Keratinocyte (primary cell): ENCODE results near the gene DSG2. TPM values are rescaled to one million over a fixed set of nuclear protein-coding genes. Genes with fewer than 3 reads are reported as not detected.

ENCODE experiments used
- DNase-seq: peaks from one replicate; pipeline ENCODE4 v3.0.0-alpha.2; 2011; ENCODE audit warnings: low read depth, missing footprints, low spot score
- FAIRE-seq: peaks from 2 replicates; lab custom pipeline; 2011; peaks lifted over from hg19 to GRCh38; lab: Jason Lieb, UNC
- H2AFZ ChIP-seq: 2 replicates; pipeline ENCODE4 v1.6.0; 2012; ENCODE audit warnings: low read length, control low read depth, inconsistent platforms; ENCODE audit not compliant: control insufficient read depth
- H3K27ac ChIP-seq: 2 replicates; pipeline ENCODE4 v1.5.1; 2011; ENCODE audit warnings: low read length; ENCODE audit not compliant: control insufficient read depth, insufficient read depth
- H3K27me3 ChIP-seq: 3 replicates; pipeline ENCODE4 v1.6.0; 2011; ENCODE audit warnings: low read length; ENCODE audit not compliant: control insufficient read depth, insufficient read depth; ENCODE audit errors: extremely low read depth
- H3K36me3 ChIP-seq, 2 experiments: 2 replicates in 1 of 2; 3 replicates in 1 of 2; pipeline ENCODE4 v1.5.1; 2011; ENCODE audit warnings: low read length in 2 of 2, mild to moderate bottlenecking in 1 of 2; ENCODE audit not compliant: control insufficient read depth in 2 of 2, insufficient read depth in 2 of 2; ENCODE audit errors: extremely low read depth in 1 of 2
- H3K4me1 ChIP-seq: 3 replicates; pipeline ENCODE4 v1.5.1; 2011; ENCODE audit warnings: low read length; ENCODE audit not compliant: control insufficient read depth, insufficient read depth; ENCODE audit errors: extremely low read depth
- H3K4me2 ChIP-seq: 3 replicates; pipeline ENCODE4 v1.6.0; 2011; ENCODE audit warnings: low read depth, low read length; ENCODE audit not compliant: control insufficient read depth, insufficient read depth; ENCODE audit errors: extremely low read depth
- H3K4me3 ChIP-seq, 3 experiments: fragments of 200-600 bp in 1 of 3; sonication (generic) in 1 of 3; 2 replicates in 2 of 3; 3 replicates in 1 of 3; pipeline ENCODE4 v1.5.1; 2011 to 2016; ENCODE audit warnings: low read length in 3 of 3, mild to moderate bottlenecking in 3 of 3, control low read depth in 2 of 3, inconsistent platforms in 1 of 3, low read depth in 1 of 3, mixed read lengths in 1 of 3, mixed run types in 1 of 3, moderate library complexity in 1 of 3; ENCODE audit not compliant: control insufficient read depth in 2 of 3, insufficient read depth in 2 of 3; ENCODE audit errors: extremely low read depth in 1 of 3
- H3K79me2 ChIP-seq: 2 replicates; pipeline ENCODE4 v1.6.0; 2012; ENCODE audit warnings: low read length; ENCODE audit not compliant: control insufficient read depth, insufficient read depth
- H3K9ac ChIP-seq: 3 replicates; pipeline ENCODE4 v1.6.0; 2011; ENCODE audit warnings: low read length; ENCODE audit not compliant: control insufficient read depth, insufficient read depth; ENCODE audit errors: extremely low read depth
- H3K9me1 ChIP-seq: 3 replicates; pipeline ENCODE4 v1.6.0; 2011; ENCODE audit warnings: low read length; ENCODE audit not compliant: control insufficient read depth, insufficient read depth; ENCODE audit errors: extremely low read depth
- H3K9me3 ChIP-seq: 2 replicates; pipeline ENCODE4 v1.5.1; 2012; ENCODE audit warnings: low read depth, low read length; ENCODE audit not compliant: control insufficient read depth
- H4K20me1 ChIP-seq: 3 replicates; pipeline ENCODE4 v1.6.0; 2011; ENCODE audit warnings: low read length; ENCODE audit not compliant: control insufficient read depth, insufficient read depth; ENCODE audit errors: extremely low read depth
- CTCF ChIP-seq, 3 experiments: IDR thresholded peaks in 1 of 3; conservative IDR thresholded peaks in 1 of 3; optimal IDR thresholded peaks in 1 of 3; 2 replicates in 2 of 3; 3 replicates in 1 of 3; pipeline versions ENCODE3 to v1.5.1; 2011; ENCODE audit warnings: low read length in 3 of 3, mild to moderate bottlenecking in 3 of 3, moderate library complexity in 2 of 3, control low read depth in 1 of 3, inconsistent platforms in 1 of 3; ENCODE audit not compliant: insufficient read depth in 2 of 3; ENCODE audit errors: extremely low read depth in 1 of 3
- EZH2 ChIP-seq: IDR thresholded peaks from one replicate; pipeline ENCODE4 v1.6.1; 2012; ENCODE audit warnings: inconsistent platforms, mild to moderate bottlenecking, low read length, moderate library complexity
- dilution Hi-C: fragments of 300-500 bp; cut with MboI; formaldehyde crosslinking; loops from one replicate; pipeline ENCODE4 v1.7.0; 2020; ENCODE audit warnings: low sequenced_read_pairs; ENCODE audit not compliant: extremely low pct_ligation_motif_present
- polyA plus RNA-seq, 5 experiments: library from polyadenylated mRNA; depleted of rRNA in 3 of 5; stranded (reverse) in 3 of 5; stranded (forward) in 1 of 5; unstranded in 1 of 5; fragments of >200 nt; gene quantifications; 1 replicate in 1 of 5; 2 replicates in 3 of 5; 3 replicates in 1 of 5; pipeline versions ENCODE4 v1.2.1 to v1.2.3, GENCODE V29; 2011 to 2012; ENCODE audit warnings: missing spikeins in 2 of 5, low read depth in 1 of 5, low replicate concordance in 1 of 5

DSG2 gene
- polyA plus RNA-seq, 1 donor (not counting 4 experiments of a cell fraction or from before 2014, with no cell fraction given), result 140 TPM

- H3K4me1 ChIP-seq, result peaks cover 47% of the 10 kb centered on the region
- no peak for FAIRE-seq
- peak overlapping the region; percentile 91 for H3K27ac ChIP-seq
- H2AFZ ChIP-seq, result no peak overlapping the region
- no peaks in the 10 kb centered on the region for H3K9me3 ChIP-seq
- no peaks in the 10 kb centered on the region for H3K27me3 ChIP-seq
- H3K9me1 ChIP-seq, result no peaks in the 10 kb centered on the region
- no peak overlapping the region for H3K9ac ChIP-seq
- no peaks in the 10 kb centered on the region for H3K79me2 ChIP-seq
- TF ChIP-seq EZH2 (no peak), CTCF (optimal IDR thresholded peaks at IDR 0.05 in 1 of 3, IDR thresholded peaks at IDR 0.05 in 1 of 3, conservative IDR thresholded peaks at IDR 0.05 in 1 of 3; ENCODE audit: extremely low read depth in 1 of 3, insufficient read depth in 2 of 3, low read length in 3 of 3) (no peak)
- no peak overlapping the region for H3K4me3 ChIP-seq
- no peaks in the 10 kb centered on the region for H4K20me1 ChIP-seq
- no peak overlapping the region for H3K4me2 ChIP-seq
- dilution Hi-C loops, result no loop called here
- no peaks in the 10 kb centered on the region for H3K36me3 ChIP-seq
- DNase-seq, result no peak
These were observed 6.4 kb upstream of the DSG2 start for GRCh38 chr18:31491586-31491985.

GRCh38 chr18:31492671-31493070 lies 5.3 kb upstream of the DSG2 start:
- Histone ChIP-seq H3K36me3 (no peaks in the 10 kb centered on the region), H3K9me1 (no peaks in the 10 kb centered on the region), H3K27me3 (no peaks in the 10 kb centered on the region), H3K4me3 (no peak overlapping the region), H2AFZ (no peak overlapping the region), H4K20me1 (no peaks in the 10 kb centered on the region), H3K9ac (no peak overlapping the region), H3K79me2 (no peaks in the 10 kb centered on the region), H3K27ac (no peak overlapping the region), H3K4me2 (no peak overlapping the region), H3K4me1 (peaks cover 39% of the 10 kb centered on the region), H3K9me3 (no peaks in the 10 kb centered on the region)
- no peak for FAIRE-seq
- DNase-seq, result no peak
- dilution Hi-C loops, result no loop called here
- TF ChIP-seq CTCF (optimal IDR thresholded peaks at IDR 0.05 in 1 of 3, IDR thresholded peaks at IDR 0.05 in 1 of 3, conservative IDR thresholded peaks at IDR 0.05 in 1 of 3; ENCODE audit: extremely low read depth in 1 of 3, insufficient read depth in 2 of 3, low read length in 3 of 3), result no peak
- TF ChIP-seq EZH2, result no peak
